Activated CD4-positive, alpha-beta T cell treated with anti-CD3 and anti-CD28 coated beads, Interleukin-2, amount 10 ng/mL, durations not matched to agents 7 days and 5 days (primary cell): ENCODE measurements around the gene ANKRD39. TPM values are rescaled to one million over a fixed set of nuclear protein-coding genes. Genes with fewer than 3 reads are reported as not detected.

Experiments used
- CTCF ChIA-PET: fragments of 350-600 bp; sonication (Branson Sonifier 250); formaldehyde crosslinking; loops from one replicate; lab custom pipeline; 2021; ENCODE audit warnings: antibody characterized with exemption; lab: Charles Lee
- POLR2A ChIA-PET: fragments of 350-600 bp; sonication (Branson Sonifier 250); formaldehyde crosslinking; loops from one replicate; lab custom pipeline; 2021; ENCODE audit warnings: antibody characterized with exemption; lab: Charles Lee
- DNase-seq: peaks from one replicate; pipeline ENCODE4 v3.0.0-alpha.2; 2020
- H3K27ac Mint-ChIP-seq: one replicate; pipeline ENCODE4 v1.8.0; 2021; ENCODE audit warnings: mild to moderate bottlenecking, moderate library complexity, mixed read lengths
- H3K27me3 Mint-ChIP-seq: one replicate; pipeline ENCODE4 v1.8.0; 2021; ENCODE audit warnings: mixed read lengths
- H3K36me3 Mint-ChIP-seq: one replicate; pipeline ENCODE4 v1.8.0; 2021; ENCODE audit warnings: low read depth, mixed read lengths
- H3K4me1 Mint-ChIP-seq: one replicate; pipeline ENCODE4 v1.8.0; 2021; ENCODE audit warnings: mixed read lengths
- H3K4me3 Mint-ChIP-seq: one replicate; pipeline ENCODE4 v1.8.0; 2021; ENCODE audit warnings: mild to moderate bottlenecking, moderate library complexity, mixed read lengths
- H3K9me3 Mint-ChIP-seq: one replicate; pipeline ENCODE4 v1.8.0; 2021; ENCODE audit warnings: mixed read lengths
- total RNA-seq, 2 experiments: library from RNA; stranded (reverse); gene quantifications; one replicate each; pipeline ENCODE4 v1.2.3, GENCODE V29; 2021

ANKRD39 gene
- total RNA-seq, 2 experiments from 2014 or later: 32.8 to 35.8 TPM

DNA sequence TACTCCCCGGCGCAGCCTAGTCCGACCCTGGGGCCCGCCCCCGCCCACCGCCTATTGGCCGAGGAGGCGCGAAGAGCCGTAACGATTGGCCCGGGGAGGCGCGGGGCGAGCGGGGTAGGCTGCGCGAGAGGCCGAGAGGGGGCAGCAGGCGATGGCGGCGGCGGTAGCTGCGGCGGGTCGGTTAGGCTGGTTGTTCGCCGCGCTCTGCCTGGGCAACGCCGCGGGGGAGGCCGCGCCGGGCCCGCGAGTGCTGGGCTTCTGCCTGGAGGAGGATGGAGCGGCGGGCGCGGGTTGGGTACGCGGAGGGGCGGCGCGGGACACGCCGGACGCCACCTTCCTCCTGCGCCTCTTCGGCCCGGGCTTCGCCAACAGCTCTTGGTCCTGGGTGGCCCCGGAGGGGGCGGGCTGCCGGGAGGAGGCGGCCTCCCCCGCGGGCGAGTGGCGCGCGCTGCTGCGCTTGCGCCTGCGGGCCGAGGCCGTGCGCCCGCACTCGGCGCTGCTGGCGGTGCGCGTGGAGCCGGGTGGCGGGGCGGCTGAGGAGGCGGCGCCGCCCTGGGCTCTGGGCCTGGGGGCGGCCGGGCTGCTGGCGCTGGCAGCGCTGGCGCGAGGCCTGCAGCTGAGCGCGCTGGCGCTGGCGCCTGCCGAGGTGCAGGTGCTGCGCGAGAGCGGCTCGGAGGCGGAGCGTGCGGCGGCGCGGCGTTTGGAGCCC lies 41.5 kb downstream of the ANKRD39 start, which contains the start of gene CNNM3:
TSS of gene CNNM3 (plus strand) at position 142 of the 709 bp plus-strand sequence. CDS start at position 152, 10 bp downstream.
- peaks cover 27% of the 10 kb centered on the region for H3K36me3 Mint-ChIP-seq
- peaks cover 49% of the 10 kb centered on the region for H3K4me1 Mint-ChIP-seq
- ChIA-PET POLR2A (interaction anchor here (0.6 to 1.0 kb wide), 2 partner anchors 48 to 147 kb away, joined by 3 read pairs; no protein-coding TSS in a partner anchor), CTCF (interaction anchor here (0.6 to 3.6 kb wide), 12 partner anchors 9 to 296 kb away, joined by 3 to 22 read pairs (median 4); partner anchors contain the start of gene ANKRD39)
- no peaks in the 10 kb centered on the region for H3K27me3 Mint-ChIP-seq
- peak within 1 kb of the TSS; percentile 85 for H3K4me3 Mint-ChIP-seq
- H3K9me3 Mint-ChIP-seq: no peaks in the 10 kb centered on the region
- peak; percentile 95 for DNase-seq
- peak within 1 kb of the TSS; percentile 78 for H3K27ac Mint-ChIP-seq

DNA sequence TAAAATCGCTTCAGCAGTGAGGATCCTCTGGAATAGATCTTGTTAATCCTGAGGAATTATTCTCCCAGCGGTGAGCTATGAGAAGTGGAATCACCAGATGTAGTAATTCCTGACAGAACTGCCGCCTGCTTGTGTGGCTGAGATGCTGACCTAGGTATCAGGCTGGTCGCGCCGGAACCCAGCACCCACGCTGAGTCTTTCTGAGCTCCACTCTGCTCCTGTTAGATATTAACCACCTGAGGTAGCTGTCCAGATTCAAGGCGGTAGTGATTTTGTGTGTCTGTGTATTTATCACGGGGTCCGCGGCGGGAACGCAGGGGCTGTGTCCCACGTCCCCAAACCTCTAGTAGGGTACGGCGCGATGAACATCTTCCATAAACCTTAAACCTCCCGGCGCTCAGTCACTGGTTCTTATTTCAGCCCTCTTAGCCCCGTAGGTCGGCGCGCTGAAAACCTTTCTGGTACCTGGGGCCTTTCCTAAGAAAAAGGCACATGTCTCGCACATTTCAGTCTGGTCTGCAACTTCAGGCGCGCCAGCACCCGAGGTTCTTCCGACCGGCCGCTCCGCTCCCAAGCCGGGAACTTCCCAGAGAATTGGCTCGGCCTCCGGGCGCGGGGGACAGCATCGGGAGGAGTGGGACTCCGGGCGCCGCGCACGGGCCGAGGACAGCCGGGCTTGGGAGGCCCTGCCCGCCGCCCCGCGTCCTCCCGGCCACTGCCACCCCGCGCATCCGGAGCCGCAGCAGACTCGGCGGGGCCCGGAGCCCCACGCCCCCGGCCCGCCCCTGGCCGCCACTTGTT lies 42.3 kb downstream of the ANKRD39 start:
- H3K9me3 Mint-ChIP-seq: no peaks in the 10 kb centered on the region
- H3K27ac Mint-ChIP-seq: peak overlapping the region; percentile 52
- CTCF ChIA-PET: interaction anchor here (0.6 to 3.6 kb wide), 9 partner anchors 10 to 86 kb away, joined by 3 to 22 read pairs (median 6); partner anchors contain the start of gene ANKRD39
- peak overlapping the region; percentile 84 for H3K4me3 Mint-ChIP-seq
- POLR2A ChIA-PET: interaction anchor here (1.0 kb wide), 1 partner anchor 148 kb away, joined by 3 read pairs; no protein-coding TSS in a partner anchor
- H3K36me3 Mint-ChIP-seq: peaks cover 25% of the 10 kb centered on the region
- peak; percentile 32 for DNase-seq
- peaks cover 42% of the 10 kb centered on the region for H3K4me1 Mint-ChIP-seq
- H3K27me3 Mint-ChIP-seq: no peaks in the 10 kb centered on the region

DNA sequence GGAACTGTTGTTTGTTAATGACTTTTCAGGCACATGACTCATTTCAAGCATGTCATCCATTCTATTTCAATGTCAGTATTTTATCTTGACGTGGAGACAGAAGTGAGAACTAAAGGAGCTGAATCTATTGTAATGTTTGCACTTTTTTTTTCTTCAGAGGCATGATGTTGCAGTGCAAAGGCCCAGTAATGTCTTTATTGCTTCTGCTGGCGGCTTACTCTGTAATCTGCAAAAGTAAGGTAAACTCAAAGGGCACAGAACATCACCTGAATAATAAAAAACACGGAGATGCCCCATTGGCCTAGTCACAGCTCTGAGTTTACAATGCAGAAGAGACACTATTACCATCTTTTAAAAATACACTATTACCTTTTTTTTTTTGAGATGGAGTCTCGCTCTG lies 44.2 kb downstream of the ANKRD39 start:
- H3K4me3 Mint-ChIP-seq: no peak overlapping the region
- H3K27ac Mint-ChIP-seq: no peak overlapping the region
- peaks cover 23% of the 10 kb centered on the region for H3K4me1 Mint-ChIP-seq
- DNase-seq: no peak
- no peaks in the 10 kb centered on the region for H3K9me3 Mint-ChIP-seq
- H3K36me3 Mint-ChIP-seq: peaks cover 12% of the 10 kb centered on the region
- CTCF ChIA-PET: interaction anchor here (0.6 to 3.6 kb wide), 5 partner anchors 14 to 1649 kb away, joined by 3 to 13 read pairs (median 3); partner anchors contain the start of gene ANKRD39
- POLR2A ChIA-PET: no interaction called here
- H3K27me3 Mint-ChIP-seq: no peaks in the 10 kb centered on the region

DNA sequence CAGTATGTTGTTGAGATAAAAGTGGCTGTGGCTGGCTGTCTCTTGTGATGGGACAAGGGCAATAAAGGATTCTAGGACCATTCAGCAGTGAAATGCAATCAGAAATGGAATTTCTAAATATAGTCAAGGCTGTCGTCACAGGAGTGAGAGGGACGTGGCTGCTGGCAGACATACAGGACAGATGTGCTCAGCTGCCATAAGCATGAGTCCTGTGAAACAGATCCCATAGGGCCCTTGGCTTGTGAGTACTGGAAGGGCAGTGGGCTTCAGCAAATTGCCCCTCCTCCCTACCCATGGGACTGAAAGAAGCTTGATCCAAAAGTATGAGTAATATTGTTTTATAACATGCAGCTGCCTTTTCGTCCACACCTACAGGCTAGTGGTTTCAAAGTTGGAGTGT lies 45.9 kb downstream of the ANKRD39 start:
- ChIA-PET CTCF (interaction anchor here (0.6 to 2.3 kb wide), 3 partner anchors 11 to 136 kb away, joined by 3 to 5 read pairs (median 4); partner anchors contain the start of gene ANKRD39), POLR2A (no interaction called here)
- Mint-ChIP-seq H3K36me3 (peaks cover 6% of the 10 kb centered on the region), H3K27ac (no peak overlapping the region), H3K27me3 (no peaks in the 10 kb centered on the region), H3K9me3 (no peaks in the 10 kb centered on the region), H3K4me3 (no peak overlapping the region), H3K4me1 (peaks cover 19% of the 10 kb centered on the region)
- no peak for DNase-seq

DNA sequence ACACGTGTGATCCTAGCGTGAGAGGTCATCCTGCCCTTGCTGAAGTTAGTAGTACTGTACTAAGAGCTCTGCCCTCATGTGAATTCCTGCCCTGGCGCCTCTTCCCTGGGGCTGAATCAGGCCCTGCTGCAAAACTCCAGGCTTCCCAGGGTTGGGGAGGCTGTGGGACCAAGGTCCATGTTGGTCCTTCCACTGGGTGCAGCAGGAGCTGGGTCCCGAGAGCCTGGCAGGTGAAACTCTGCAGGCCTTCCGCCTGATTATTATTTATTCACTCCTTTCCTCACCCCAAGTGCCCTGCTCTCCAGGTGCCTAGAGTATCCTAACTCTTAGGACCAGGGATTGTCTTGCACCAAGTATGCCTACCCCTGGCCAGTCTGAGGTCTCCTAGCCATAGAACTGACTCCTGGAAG lies 47.0 kb downstream of the ANKRD39 start:
- Mint-ChIP-seq H3K27me3 (no peaks in the 10 kb centered on the region), H3K4me1 (peaks cover 29% of the 10 kb centered on the region), H3K36me3 (peaks cover 10% of the 10 kb centered on the region), H3K4me3 (no peak overlapping the region), H3K27ac (peak overlapping the region; percentile 19), H3K9me3 (no peaks in the 10 kb centered on the region)
- ChIA-PET CTCF (interaction anchor here (2.3 kb wide), 1 partner anchor 10 kb away, joined by 5 read pairs; no protein-coding TSS in a partner anchor), POLR2A (no interaction called here)
- DNase-seq: no peak

DNA sequence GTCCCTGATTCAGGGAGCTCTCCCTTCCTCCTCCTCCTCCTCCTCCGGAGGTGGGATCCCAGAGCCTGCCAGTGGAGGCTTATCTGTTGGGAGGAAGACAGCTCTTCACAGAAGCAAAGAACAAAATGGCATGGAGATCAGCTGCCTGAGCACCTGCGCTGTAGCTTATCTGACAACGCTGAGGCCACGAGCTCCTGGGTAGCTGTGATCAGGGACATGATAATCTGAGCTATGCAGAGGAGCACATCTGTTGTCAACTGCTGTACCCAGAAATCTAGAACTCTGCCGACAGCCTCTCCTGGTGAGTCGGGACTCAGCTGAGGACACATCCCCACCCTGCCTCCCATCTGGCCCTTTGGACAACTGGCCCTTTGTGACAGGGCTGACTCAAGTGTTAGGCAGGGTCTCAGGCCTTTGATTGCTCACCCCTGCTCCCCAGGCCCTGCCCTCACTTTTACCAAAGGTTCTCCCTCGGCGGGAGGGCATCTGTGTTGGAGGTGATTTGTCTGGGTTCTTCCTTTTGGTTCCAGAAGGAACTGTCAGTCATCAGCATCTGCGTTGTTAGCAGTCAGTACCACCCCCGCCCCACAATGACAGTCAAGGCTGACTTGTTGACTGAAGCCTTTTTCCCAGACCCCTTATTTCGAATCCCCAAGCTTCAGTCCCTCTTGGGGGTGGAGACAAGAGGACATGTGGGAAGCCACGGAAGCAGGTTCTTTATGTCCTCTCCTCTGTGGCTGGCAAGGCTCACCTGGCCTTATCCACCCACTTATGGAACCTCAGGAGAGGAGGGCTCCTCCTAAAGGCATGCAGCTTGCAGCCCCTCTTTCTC lies 47.6 kb downstream of the ANKRD39 start:
- ChIA-PET POLR2A (no interaction called here), CTCF (interaction anchor here (2.3 kb wide), 1 partner anchor 10 kb away, joined by 5 read pairs; no protein-coding TSS in a partner anchor)
- H3K27ac Mint-ChIP-seq: peak overlapping the region; percentile 68
- DNase-seq: no peak
- H3K9me3 Mint-ChIP-seq: no peaks in the 10 kb centered on the region
- peaks cover 24% of the 10 kb centered on the region for H3K4me1 Mint-ChIP-seq
- H3K27me3 Mint-ChIP-seq: no peaks in the 10 kb centered on the region
- peaks cover 10% of the 10 kb centered on the region for H3K36me3 Mint-ChIP-seq
- no peak overlapping the region for H3K4me3 Mint-ChIP-seq

DNA sequence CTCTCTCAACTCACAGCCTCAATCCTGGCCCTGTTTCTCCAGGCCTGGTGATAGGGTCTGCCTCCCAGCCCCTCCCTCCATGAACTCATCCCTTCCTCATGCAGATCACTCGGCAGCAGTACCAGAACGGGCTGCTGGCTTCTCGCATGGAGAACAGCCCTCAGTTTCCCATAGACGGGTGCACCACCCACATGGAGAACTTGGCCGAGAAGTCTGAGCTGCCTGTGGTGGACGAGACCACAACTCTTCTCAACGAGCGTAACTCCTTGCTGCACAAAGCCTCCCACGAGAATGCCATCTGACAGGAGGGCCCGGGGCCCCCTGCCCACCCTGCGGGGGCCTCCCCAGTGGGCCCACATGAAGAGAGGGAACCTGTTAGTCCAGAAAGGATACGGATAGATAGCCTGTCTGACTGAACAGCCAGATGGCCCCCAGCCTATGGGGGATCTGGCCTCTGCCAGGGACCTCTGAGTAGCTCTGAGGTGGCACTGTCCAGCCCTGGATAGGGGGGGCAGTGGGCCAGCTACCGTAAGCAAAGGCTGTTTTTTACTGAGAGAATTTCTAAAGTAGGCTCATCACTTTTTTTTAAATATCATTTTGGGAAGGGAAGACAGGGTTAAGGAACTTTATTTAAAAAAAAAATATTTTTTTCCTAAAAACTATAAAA lies 48.5 kb downstream of the ANKRD39 start:
- H3K27ac Mint-ChIP-seq: no peak overlapping the region
- ChIA-PET CTCF (no interaction called here), POLR2A (no interaction called here)
- no peak overlapping the region for H3K4me3 Mint-ChIP-seq
- H3K9me3 Mint-ChIP-seq: no peaks in the 10 kb centered on the region
- no peak for DNase-seq
- peaks cover 10% of the 10 kb centered on the region for H3K36me3 Mint-ChIP-seq
- peaks cover 22% of the 10 kb centered on the region for H3K4me1 Mint-ChIP-seq
- no peaks in the 10 kb centered on the region for H3K27me3 Mint-ChIP-seq

DNA sequence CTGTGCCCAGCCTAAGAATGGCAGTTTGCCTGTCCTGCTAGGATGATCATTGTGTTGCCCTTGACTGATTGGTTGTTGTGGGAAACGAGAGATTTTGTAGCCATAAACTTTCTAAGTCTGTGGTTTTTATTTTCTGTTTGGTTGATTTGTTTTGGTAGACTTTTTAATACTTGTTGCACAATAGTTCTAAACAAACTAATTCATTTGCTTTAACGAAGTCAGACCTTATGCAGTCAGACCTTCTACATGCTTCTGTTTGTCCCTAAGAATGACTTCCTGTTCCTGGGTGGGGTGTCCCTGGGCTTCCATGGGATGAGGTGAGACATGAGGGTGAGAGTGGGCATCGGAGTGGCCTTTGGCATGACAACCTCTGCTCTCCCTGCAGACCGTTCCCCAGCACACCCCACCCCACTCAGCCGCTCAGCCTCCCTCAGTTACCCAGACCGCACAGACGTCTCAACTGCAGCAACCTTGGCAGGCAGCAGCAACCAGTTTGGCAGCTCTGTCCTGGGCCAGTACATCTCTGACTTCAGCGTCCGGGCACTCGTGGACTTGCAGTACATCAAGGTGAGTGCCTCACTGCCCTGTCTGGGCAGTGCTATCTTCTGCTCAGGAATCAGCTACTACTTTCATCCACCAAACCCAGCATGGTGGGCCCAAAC lies 49.5 kb downstream of the ANKRD39 start:
- CTCF ChIA-PET: no interaction called here
- no peak overlapping the region for H3K4me3 Mint-ChIP-seq

DNA sequence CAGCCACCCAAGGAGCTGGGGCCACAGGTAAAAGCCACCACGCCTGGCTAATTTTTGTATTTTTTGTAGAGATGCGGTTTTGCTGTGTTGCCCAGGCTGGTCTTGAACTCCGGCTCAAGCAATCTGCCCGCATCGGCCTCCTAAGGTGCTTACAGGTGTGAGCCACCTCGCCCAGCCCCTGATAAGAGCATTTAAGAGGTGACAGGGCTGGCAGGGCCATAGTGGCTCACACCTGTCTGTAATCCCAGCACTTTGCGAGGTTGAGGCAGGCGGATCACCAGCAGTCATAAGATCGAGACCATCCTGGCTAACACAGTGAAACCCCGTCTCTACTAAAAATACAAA lies 50.7 kb downstream of the ANKRD39 start:
- no peaks in the 10 kb centered on the region for H3K9me3 Mint-ChIP-seq
- peak overlapping the region; percentile 96 for H3K27ac Mint-ChIP-seq
- no peaks in the 10 kb centered on the region for H3K27me3 Mint-ChIP-seq
- H3K4me3 Mint-ChIP-seq: peak overlapping the region; percentile 54
- H3K4me1 Mint-ChIP-seq: peaks cover 22% of the 10 kb centered on the region
- CTCF ChIA-PET: interaction anchor here (1.1 to 4.7 kb wide), 2 partner anchors 9 to 19 kb away, joined by 3 to 22 read pairs; partner anchors contain the start of gene CNNM3
- peaks cover 10% of the 10 kb centered on the region for H3K36me3 Mint-ChIP-seq
- POLR2A ChIA-PET: interaction anchor here (0.6 kb wide), 1 partner anchor 18 kb away, joined by 3 read pairs; no protein-coding TSS in a partner anchor
- no peak for DNase-seq

More for the DNA sequence above, 49.5 kb downstream of the ANKRD39 start:
- POLR2A ChIA-PET: no interaction called here
- Mint-ChIP-seq H3K9me3 (no peaks in the 10 kb centered on the region), H3K36me3 (peaks cover 10% of the 10 kb centered on the region), H3K4me1 (peaks cover 22% of the 10 kb centered on the region), H3K27ac (peak overlapping the region; percentile 65), H3K27me3 (no peaks in the 10 kb centered on the region)
- DNase-seq: no peak

DNA sequence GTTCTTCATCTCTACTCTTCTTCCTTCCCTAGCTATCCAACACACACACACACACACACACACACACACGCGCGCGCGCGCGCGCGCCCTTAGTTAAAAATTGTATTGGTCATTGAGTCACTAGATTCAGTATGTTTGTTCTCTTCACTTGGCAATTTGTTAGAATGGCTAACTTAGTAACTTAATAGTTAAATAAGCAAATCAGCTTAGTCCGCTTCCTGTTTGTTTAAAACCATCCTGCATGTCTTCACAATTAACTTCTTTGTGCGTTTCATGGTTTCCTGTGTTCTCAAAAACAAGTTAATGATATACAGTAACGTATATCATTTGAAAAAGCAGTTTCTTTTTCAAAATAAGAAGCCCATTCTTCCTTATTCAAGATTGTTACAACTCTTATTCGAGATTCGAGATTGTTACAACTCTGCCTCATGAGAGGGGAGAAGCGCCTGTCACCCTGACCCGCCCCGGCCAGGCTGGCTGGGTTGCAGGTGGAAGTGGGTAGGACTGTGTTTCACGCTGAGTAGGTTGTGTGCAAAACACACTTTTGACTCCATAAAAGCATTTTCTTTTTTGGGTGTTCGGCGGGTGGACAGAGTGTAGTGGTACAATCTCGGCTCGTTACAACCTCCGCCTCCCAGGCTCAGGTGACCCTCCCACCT lies 51.2 kb downstream of the ANKRD39 start:
- Mint-ChIP-seq H3K4me3 (peak overlapping the region; percentile 54), H3K36me3 (peaks cover 10% of the 10 kb centered on the region), H3K4me1 (peaks cover 22% of the 10 kb centered on the region), H3K27me3 (no peaks in the 10 kb centered on the region), H3K9me3 (no peaks in the 10 kb centered on the region), H3K27ac (peak overlapping the region; percentile 96)
- peak; percentile 50 for DNase-seq
- POLR2A ChIA-PET: interaction anchor here (0.6 kb wide), 1 partner anchor 19 kb away, joined by 3 read pairs; no protein-coding TSS in a partner anchor
- CTCF ChIA-PET: interaction anchor here (0.6 to 4.7 kb wide), 3 partner anchors 9 to 285 kb away, joined by 3 to 22 read pairs (median 3); partner anchors contain the start of gene CNNM3
